ENCODE data around the gene IFITM1.

Gene IFITM1

GRCh38 chr11:282630-283360, 31.0 kb upstream of the IFITM1 start:
- DNase-seq (ENCODE audit: low spot score) = peak; percentile 6

GRCh38 chr11:283405-284104, 30.3 kb upstream of the IFITM1 start:
- DNase-seq (ENCODE audit: low spot score) = peak; percentile 12

- peak; percentile 62 for DNase-seq (ENCODE audit: low spot score)
These were observed 29.5 kb upstream of the IFITM1 start for GRCh38 chr11:284105-285020.

GRCh38 chr11:285021-285893, 28.6 kb upstream of the IFITM1 start:
- peak; percentile 58 for DNase-seq (ENCODE audit: low spot score)

GRCh38 chr11:285894-286220, 28.0 kb upstream of the IFITM1 start:
- no peak for DNase-seq (ENCODE audit: low spot score)

GRCh38 chr11:286977-287820, 26.6 kb upstream of the IFITM1 start:
- peak; percentile 33 for DNase-seq (ENCODE audit: low spot score)

- DNase-seq (ENCODE audit: low spot score) = peak; percentile 9
These were observed 25.9 kb upstream of the IFITM1 start for GRCh38 chr11:287821-288477.

GRCh38 chr11:288478-289397, 25.1 kb upstream of the IFITM1 start, which contains the start of gene PGGHG:
PGGHG (plus strand) TSS chr11:289126; CDS start chr11:289817, 691 bp downstream.
- DNase-seq (ENCODE audit: low spot score) = peak; percentile 76

- DNase-seq (ENCODE audit: low spot score) = no peak
These were observed 24.5 kb upstream of the IFITM1 start for GRCh38 chr11:289398-289711.

- DNase-seq (ENCODE audit: low spot score) = peak; percentile 67
These were observed 23.9 kb upstream of the IFITM1 start for GRCh38 chr11:289712-290620.

GRCh38 chr11:290621-291231, 23.1 kb upstream of the IFITM1 start:
- peak; percentile 61 for DNase-seq (ENCODE audit: low spot score)

GRCh38 chr11:291281-292210, 22.3 kb upstream of the IFITM1 start:
- DNase-seq (ENCODE audit: low spot score) = peak; percentile 50

- no peak for DNase-seq (ENCODE audit: low spot score)
These were observed 21.4 kb upstream of the IFITM1 start for GRCh38 chr11:292211-293121.

GRCh38 chr11:293271-293851, 20.5 kb upstream of the IFITM1 start:
- peak; percentile 61 for DNase-seq (ENCODE audit: low spot score)

Data from left forelimb (tissue), 1 donor.